HepG2 (cell line): ENCODE data around the gene ARAP3. TPM values are rescaled to one million over a fixed set of nuclear protein-coding genes. Genes with fewer than 3 reads are reported as not detected.

Experiments
- BCL3 ChIP-seq: sonication (generic); formaldehyde crosslinking; IDR thresholded peaks from 2 replicates; pipeline ENCODE4 v1.5.1; 2020; ENCODE audit warnings: mild to moderate bottlenecking, missing genetic modification reagents, moderate library complexity
- CBX2 ChIP-seq, 2 experiments: fragments of 200-600 bp in 1 of 2; sonication (generic); formaldehyde crosslinking in 1 of 2; IDR thresholded peaks; 2 replicates each; pipeline versions ENCODE4 v1.7.0 to v1.8.1; 2018 to 2022; ENCODE audit warnings: low read depth in 2 of 2, low read length in 1 of 2, mild to moderate bottlenecking in 1 of 2, missing genetic modification reagents in 1 of 2
- CEBPB ChIP-seq: IDR thresholded peaks from 2 replicates; pipeline ENCODE4 v1.6.1; 2011; ENCODE audit warnings: low read depth, low read length, improper control_type of control experiment, borderline replicate concordance
- GATAD1 ChIP-seq: IDR thresholded peaks from 2 replicates; pipeline ENCODE4 v1.6.1; 2016; ENCODE audit warnings: missing genetic modification reagents, missing compliant biosample characterization
- HINFP ChIP-seq: sonication (generic); formaldehyde crosslinking; IDR thresholded peaks from 2 replicates; pipeline ENCODE4 v1.4.0; 2020; ENCODE audit warnings: low read depth, mild to moderate bottlenecking, missing genetic modification reagents
- JUN ChIP-seq: sonication (generic); formaldehyde crosslinking; IDR thresholded peaks from 2 replicates; pipeline ENCODE4 v1.4.0; 2020; ENCODE audit warnings: mild to moderate bottlenecking, missing genetic modification reagents
- KDM1A ChIP-seq: IDR thresholded peaks from 2 replicates; pipeline ENCODE4 v1.6.1; 2016; ENCODE audit warnings: missing compliant biosample characterization
- KDM5B ChIP-seq: sonication (generic); formaldehyde crosslinking; IDR thresholded peaks from 2 replicates; pipeline ENCODE4 v1.4.0; 2020; ENCODE audit warnings: missing genetic modification reagents, mild to moderate bottlenecking, borderline replicate concordance
- LCORL ChIP-seq, 2 experiments: fragments of 450-650 bp in 1 of 2; sonication (generic) in 1 of 2; formaldehyde crosslinking in 1 of 2; IDR thresholded peaks; 2 replicates each; pipeline versions ENCODE4 v1.5.0 to v1.6.1; 2017 to 2020; ENCODE audit warnings: antibody characterized with exemption in 1 of 2, missing genetic modification reagents in 1 of 2
- MIER2 ChIP-seq: IDR thresholded peaks from 2 replicates; pipeline ENCODE4 v1.6.1; 2016; ENCODE audit warnings: missing biosample characterization, missing genetic modification reagents
- NFKB2 ChIP-seq: sonication (generic); formaldehyde crosslinking; IDR thresholded peaks from 2 replicates; pipeline ENCODE4 v1.4.0; 2020; ENCODE audit warnings: missing genetic modification reagents, borderline replicate concordance
- PATZ1 ChIP-seq: sonication (generic); formaldehyde crosslinking; IDR thresholded peaks from 2 replicates; pipeline ENCODE4 v1.4.0; 2020; ENCODE audit warnings: missing genetic modification reagents
- SALL2 ChIP-seq: sonication (generic); formaldehyde crosslinking; IDR thresholded peaks from 2 replicates; pipeline ENCODE4 v1.8.1; 2023; ENCODE audit warnings: mild to moderate bottlenecking, missing genetic modification reagents, inconsistent platforms
- SP4 ChIP-seq: sonication (generic); formaldehyde crosslinking; IDR thresholded peaks from 2 replicates; pipeline ENCODE4 v1.8.1; 2023; ENCODE audit warnings: mild to moderate bottlenecking, missing genetic modification reagents
- TAF15 ChIP-seq: fragments of 200-400 bp; formaldehyde crosslinking; IDR thresholded peaks from one replicate; pipeline ENCODE4 v1.6.1; 2018; ENCODE audit warnings: mild to moderate bottlenecking, low read depth, low read length; ENCODE audit not compliant: poor library complexity, severe bottlenecking
- ZFP91 ChIP-seq: sonication (generic); formaldehyde crosslinking; IDR thresholded peaks from 2 replicates; pipeline ENCODE4 v1.9.0; 2022; ENCODE audit warnings: missing genetic modification reagents, mild to moderate bottlenecking, borderline replicate concordance
- ZNF629 ChIP-seq: sonication (generic); formaldehyde crosslinking; conservative IDR thresholded peaks from 2 replicates; pipeline ENCODE4 v1.5.0; 2020; ENCODE audit warnings: missing genetic modification reagents
- ZNF768 ChIP-seq: sonication (generic); formaldehyde crosslinking; IDR thresholded peaks from 2 replicates; pipeline ENCODE4 v1.4.0; 2020; ENCODE audit warnings: missing genetic modification reagents
- polyA plus RNA-seq, 8 experiments: library from polyadenylated mRNA; depleted of rRNA in 3 of 8; stranded (reverse) in 7 of 8; unstranded in 1 of 8; fragments of >200 nt; fragmentation: Illumina TruSeq in 4 of 8; extraction: Trizol in 4 of 8; gene quantifications; 2 replicates each; pipeline versions ENCODE4 v1.2.1 to v1.2.3, GENCODE V29; 2011 to 2016; ENCODE audit warnings: low read depth in 4 of 8, missing spikeins in 1 of 8, mixed read lengths in 1 of 8; ENCODE audit not compliant: insufficient read depth in 1 of 8
- total RNA-seq, 5 experiments: library from RNA; depleted of rRNA; stranded (reverse); fragments of >200 nt; fragmentation: Illumina TruSeq; extraction: Trizol; gene quantifications; 2 replicates each; pipeline ENCODE4 v1.2.3, GENCODE V29; 2016; ENCODE audit warnings: low read depth in 1 of 5
- TF ChIP-seq, protein P1 (sequence below): sonication (generic); formaldehyde crosslinking; IDR thresholded peaks from 2 replicates; pipeline ENCODE4 v1.4.0; 2020; ENCODE audit warnings: mild to moderate bottlenecking, missing genetic modification reagents

Gene ARAP3
- total and polyA plus RNA-seq, 2 of the 13 experiments (the other 11 are each of a cell fraction or from before 2014, with no cell fraction given), result 0.25 TPM; not detected in 1

- TF ChIP-seq, protein P1, sequence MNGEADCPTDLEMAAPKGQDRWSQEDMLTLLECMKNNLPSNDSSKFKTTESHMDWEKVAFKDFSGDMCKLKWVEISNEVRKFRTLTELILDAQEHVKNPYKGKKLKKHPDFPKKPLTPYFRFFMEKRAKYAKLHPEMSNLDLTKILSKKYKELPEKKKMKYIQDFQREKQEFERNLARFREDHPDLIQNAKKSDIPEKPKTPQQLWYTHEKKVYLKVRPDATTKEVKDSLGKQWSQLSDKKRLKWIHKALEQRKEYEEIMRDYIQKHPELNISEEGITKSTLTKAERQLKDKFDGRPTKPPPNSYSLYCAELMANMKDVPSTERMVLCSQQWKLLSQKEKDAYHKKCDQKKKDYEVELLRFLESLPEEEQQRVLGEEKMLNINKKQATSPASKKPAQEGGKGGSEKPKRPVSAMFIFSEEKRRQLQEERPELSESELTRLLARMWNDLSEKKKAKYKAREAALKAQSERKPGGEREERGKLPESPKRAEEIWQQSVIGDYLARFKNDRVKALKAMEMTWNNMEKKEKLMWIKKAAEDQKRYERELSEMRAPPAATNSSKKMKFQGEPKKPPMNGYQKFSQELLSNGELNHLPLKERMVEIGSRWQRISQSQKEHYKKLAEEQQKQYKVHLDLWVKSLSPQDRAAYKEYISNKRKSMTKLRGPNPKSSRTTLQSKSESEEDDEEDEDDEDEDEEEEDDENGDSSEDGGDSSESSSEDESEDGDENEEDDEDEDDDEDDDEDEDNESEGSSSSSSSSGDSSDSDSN (CRISPR knock-in tag), result peak; percentile 46; the same call in 1 of the 2 replicates
- 0 out of 2 replicates have a peak, but pooled peaks have one; percentile 33 for TF ChIP-seq JUN (CRISPR knock-in tag)
- peak; percentile 60 for TF ChIP-seq MIER2 (CRISPR knock-in tag)
- no peak for TF ChIP-seq LCORL (IDR thresholded peaks at IDR 0.05)
- TF ChIP-seq LCORL (CRISPR knock-in tag; IDR thresholded peaks at IDR 0.05), result peak; percentile 55; the same call in 1 of the 2 replicates
- TF ChIP-seq SP4 (CRISPR knock-in tag), result peak; percentile 62; the same call in 1 of the 2 replicates
- TF ChIP-seq PATZ1, result peak; percentile 66
- peak; percentile 55; the same call in 1 of the 2 replicates for TF ChIP-seq ZNF768 (CRISPR knock-in tag)
- TF ChIP-seq TAF15, result no peak
- no peak for TF ChIP-seq CEBPB
- TF ChIP-seq HINFP (CRISPR knock-in tag), result 0 out of 2 replicates have a peak, but pooled peaks have one; percentile 53
- no peak for TF ChIP-seq KDM1A (CRISPR knock-in tag)
- TF ChIP-seq BCL3 (CRISPR knock-in tag), result peak; percentile 62; the same call in 1 of the 2 replicates
- TF ChIP-seq NFKB2 (CRISPR knock-in tag), result peak; percentile 26; the same call in 1 of the 2 replicates
- TF ChIP-seq SALL2, result peak; percentile 55; the same call in 1 of the 2 replicates
- TF ChIP-seq CBX2 (IDR thresholded peaks at IDR 0.05; ENCODE audit: low read depth, low read length), result no peak
- no peak for TF ChIP-seq CBX2 (CRISPR knock-in tag; IDR thresholded peaks at IDR 0.05; ENCODE audit: low read depth)
- TF ChIP-seq GATAD1 (CRISPR knock-in tag), result peak; percentile 13; the same call in 1 of the 2 replicates
- peak; percentile 83 for TF ChIP-seq ZNF629 (CRISPR knock-in tag)
- TF ChIP-seq KDM5B (CRISPR knock-in tag), result peak; percentile 43; the same call in 1 of the 2 replicates
- TF ChIP-seq ZFP91, result peak; percentile 70; the same call in 1 of the 2 replicates
These were observed 10.0 kb upstream of the ARAP3 start (continued) for GRCh38 chr5:141691867-141692532.
